Activated T-helper 9 cell treated with anti-CD3 and anti-CD28 coated beads, Interleukin-2, amount 50 U/mL, for 16 hours (primary cell): Measurements from ENCODE around the gene SH3RF1.

ENCODE experiments used
- DNase-seq: peaks from one replicate; pipeline ENCODE4 v3.0.0-alpha.2; 2020; ENCODE audit warnings: low read depth

Gene SH3RF1

DNA sequence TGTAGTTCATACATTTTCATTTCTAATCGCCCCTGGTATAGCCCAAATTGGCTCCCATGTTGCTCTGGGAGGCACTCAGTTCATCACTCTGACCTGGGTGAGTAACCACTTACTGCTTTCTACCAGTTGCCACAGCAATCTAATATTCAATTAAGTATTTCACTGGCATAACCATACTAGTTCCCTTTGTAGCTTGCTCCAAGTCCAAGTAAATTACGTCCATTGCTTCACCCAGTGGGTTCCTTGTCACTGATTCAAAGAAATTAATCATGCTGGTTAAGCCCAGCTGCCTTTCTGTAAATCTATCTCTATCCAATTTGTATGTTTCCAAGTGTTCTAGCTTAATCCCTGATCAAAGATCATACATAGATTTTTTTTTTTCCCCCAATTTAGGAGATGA is 168.7 kb downstream of the SH3RF1 start:
- DNase-seq, result no peak

DNA sequence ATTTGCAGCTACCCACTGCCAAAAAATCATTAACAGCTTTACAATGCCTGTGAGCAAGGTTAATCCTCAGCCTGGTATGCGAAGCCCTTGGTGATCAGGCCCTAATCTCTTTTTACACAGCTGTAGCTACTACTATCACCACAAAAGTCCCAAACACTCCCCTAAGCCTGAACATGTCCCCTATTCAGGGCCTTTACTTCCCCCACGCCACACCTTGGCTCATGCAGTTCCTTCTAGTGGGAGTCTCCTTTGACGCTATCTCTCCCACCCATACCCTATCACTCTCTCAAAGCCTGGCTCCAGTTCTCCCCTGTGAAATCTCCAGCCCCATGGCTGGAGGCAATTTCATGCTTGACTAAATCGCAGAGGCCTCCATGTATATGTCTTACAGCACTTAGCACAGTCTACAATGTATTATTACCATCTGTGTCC is 170.1 kb downstream of the SH3RF1 start:
- DNase-seq, result no peak

DNA sequence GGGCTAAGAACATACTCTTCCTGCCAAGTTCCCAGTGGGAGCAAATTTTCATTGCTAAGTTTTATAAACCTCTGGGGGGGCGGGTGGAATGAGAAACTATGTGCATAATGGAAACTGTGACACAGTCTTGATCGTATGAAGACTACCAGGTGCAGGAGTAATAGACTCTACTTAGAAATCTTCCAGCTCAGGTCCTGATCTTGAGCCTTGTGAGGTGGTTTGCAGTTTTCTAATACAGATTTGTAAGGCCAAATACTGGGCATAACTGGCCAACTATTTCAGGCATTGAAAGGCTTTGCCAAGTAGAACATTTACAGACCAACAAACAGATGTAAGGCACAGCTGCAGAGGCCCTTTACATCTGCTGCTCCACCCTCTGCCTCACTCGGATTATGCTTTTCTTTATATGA is 171.0 kb downstream of the SH3RF1 start:
- DNase-seq, result no peak

DNA sequence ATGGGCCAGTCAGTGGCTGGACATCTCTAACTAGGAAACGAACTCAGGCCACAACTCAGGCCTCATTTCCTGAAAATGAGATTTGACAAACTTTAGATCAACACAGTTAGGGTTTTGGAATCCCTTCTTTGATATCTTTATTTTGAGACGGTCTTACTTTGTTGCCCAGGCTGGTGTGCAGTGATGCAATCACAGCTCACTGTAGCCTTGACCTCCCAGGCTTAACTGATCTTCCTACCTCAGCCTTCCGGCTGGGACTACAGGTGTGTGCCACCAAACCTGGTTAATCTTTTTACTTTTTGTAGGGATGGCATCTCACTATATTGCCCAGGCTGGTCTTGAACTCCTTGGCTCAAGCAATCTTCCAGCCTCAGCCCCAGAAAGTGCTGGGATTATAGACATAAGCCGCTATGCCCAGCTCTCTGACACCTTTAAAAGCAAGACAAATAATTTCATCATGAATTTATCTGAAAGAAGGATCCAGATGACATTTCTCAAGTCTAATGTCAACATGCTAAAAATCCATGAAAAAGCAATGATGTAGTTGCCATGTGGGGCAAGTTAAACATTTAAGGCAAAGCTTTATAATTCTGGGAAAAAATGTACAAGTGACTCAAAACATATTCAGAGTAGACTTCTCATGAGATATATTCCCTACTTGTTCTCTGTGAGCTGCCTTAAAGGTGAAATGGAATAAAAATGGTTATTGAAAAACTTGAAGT is 171.6 kb downstream of the SH3RF1 start:
- DNase-seq, result no peak

DNA sequence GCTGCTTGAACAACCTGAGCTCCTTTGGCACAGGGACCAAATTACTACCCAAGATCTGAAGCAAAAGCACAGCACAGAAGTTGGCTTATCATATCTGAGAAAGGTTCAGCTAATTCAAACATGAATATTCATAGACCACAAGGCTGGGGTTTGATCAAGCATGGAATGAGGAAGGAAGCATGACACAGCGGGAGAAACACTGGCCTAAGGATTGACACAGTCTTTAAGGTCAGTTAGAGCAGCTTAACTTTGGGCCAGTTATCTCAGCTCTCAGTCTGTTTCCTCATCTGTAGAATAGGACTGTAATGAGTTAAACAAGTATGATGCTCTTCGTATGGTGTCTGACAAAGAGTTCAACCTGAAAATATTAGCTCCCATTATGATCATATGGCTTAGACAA is 172.2 kb downstream of the SH3RF1 start:
- no peak for DNase-seq

DNA sequence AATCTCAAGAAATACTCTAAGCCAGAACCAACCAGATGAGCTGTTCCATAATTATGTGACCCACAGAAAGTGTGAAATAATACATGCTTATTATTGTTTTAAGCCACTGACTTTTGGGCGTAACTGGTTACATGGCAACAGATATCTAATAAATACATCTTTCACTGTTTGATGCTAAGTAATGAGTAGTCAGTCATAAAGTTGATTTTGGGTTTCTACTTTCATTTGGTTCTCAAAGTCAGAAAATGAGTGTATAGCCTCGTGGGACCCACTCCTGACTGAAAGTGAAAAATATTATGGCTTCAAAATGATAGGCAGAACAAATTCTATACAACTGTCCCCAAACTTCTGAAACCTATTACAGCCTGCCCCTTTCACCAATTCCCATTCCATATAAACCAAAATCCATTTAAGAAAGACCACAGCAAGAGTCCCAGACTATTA is 172.7 kb downstream of the SH3RF1 start:
- no peak for DNase-seq

DNA sequence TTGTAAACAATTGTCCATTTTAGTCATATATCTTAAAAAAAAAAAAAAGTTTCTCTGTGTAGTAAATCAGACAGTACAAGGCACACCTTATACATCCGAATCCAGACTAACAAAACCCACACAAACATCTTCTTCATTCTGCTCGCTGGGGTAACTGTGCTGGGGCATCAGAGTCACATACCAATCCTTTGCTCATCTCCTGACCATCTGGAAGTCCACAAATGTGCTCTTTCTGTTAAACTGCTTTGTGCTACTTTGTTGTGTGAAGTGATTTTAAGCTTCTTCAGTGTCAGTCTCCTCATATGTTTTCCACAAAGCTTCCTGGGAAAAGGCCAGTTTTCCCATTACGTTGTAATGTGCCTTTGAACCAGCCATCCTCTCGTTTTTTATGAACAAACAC is 174.5 kb downstream of the SH3RF1 start:
- no peak for DNase-seq

DNA sequence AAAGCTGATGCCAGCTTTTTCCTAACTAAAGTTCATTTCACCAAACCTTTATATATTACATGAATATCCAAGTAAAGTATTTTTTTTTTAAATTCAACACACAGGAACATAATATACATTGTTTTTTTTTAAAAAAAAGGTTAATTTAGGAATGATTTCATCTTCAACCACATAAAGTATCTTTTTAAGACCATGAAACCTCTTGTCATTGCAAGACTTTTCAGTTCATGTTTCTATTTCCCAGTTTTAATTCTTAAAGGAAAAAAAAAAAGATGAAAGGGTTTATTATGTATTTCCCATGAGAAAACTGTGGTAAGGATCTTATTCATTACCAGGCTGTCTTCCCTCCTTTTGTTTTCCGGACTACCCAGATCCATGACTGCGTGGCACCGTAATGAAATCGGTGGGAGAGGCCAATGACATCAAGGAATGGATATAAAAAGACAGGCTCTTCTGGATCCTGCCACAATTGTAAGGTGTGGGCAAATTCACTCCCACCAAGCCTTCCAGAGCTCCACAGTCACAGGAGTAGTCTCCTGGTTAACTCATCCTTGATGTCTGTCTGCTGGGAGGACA is 176.0 kb downstream of the SH3RF1 start:
- no peak for DNase-seq

DNA sequence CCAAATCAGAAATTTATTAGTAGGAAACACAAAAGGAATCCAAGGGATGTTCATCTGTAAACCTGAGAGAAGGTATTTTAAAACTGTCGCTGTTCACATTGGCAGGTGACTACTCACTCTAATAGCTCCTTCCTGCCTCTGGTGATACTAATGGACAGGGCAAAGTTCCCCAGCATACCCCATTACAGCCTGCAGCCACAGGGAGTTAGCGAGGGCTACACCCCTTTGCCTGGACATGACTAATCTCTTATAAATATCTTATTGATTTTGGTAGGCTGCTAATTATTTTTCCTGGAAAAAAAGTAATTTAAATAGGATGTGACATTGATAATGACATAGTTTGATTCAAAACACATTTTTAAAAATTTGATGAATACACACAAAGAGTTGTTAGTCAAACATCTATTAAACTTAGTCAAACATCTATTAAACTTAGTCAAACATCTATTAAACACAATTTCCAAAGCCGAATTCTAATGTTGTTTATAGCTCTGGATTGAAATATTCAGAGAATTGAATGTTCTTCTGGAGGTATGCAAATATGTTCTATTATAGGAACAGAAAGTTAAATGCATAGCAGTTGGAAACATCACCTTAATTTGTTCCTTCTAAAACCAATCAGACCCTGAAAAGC is 177.8 kb downstream of the SH3RF1 start:
- DNase-seq, result no peak

DNA sequence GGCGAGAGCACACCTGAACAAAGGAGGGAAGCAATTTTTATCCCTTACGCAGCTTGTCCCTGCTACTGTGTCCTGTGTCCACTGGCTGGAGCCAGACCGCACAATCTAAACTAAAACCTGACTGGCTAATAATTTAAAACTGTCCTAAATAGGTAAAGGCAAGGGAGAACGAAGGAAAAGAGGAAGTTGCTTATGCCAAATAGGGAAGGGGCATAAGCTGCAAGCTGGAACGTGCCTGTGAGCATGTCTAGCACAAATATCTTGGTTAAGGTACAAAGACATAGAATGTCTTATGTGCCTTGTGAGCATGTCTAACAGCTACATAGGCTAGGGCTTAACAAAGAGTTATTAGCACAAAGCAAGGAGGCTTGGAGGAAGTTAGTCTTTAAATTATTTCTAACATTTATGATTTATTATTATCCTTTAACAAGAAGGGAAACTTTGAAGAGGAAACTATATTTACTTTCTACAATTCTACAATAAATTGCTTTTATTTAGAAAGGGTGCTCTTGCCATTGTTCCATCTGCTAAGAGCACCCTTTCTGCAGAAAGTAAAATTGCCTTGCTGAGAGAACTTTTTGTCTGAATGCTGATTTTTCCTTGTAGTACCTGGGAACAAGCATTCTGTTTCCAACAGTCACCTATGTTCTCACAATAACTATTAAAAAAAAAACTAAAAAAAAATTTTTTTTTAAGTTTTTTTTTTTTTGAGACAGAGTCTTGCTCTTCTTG is 180.1 kb downstream of the SH3RF1 start:
- DNase-seq, result no peak

DNA sequence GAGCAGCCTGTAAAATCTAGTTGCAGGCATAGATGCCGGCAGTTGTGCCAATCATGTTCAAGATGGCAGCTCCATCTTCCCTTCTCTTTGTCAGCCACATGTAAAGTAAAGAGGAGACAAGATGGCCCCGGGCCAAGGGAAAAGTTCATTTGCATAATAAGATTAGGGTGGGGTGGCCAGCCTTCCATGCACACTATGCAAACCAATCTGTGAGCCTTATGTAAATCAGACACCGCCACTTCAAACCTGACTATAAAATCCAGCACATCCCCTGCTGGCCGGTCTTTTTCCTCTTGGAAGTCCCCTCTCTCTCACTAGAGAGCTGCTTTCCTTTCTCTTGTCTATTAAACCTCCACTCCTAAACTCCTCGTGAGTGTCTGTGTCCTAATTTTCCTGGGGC is 181.8 kb downstream of the SH3RF1 start:
- DNase-seq, result no peak

DNA sequence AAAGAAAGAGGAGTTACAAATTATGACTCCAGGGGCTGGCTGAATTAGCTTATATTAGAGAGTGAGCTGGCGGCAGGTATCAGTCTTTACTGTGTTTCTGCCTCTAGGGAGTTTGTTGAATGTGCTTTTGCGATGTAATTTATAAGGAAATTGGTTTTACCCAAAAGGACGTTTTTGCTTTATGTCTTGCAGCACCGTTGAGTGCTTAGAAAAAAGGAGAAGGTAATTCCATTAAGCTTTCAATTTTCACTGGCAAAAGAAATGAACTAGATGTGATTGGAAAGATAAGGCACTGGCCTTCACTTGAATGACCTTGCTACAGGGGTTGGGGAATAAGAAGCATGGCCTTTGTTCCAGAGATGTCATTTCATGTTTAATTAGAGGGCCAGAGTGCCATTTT is 185.8 kb downstream of the SH3RF1 start:
- DNase-seq, result no peak

DNA sequence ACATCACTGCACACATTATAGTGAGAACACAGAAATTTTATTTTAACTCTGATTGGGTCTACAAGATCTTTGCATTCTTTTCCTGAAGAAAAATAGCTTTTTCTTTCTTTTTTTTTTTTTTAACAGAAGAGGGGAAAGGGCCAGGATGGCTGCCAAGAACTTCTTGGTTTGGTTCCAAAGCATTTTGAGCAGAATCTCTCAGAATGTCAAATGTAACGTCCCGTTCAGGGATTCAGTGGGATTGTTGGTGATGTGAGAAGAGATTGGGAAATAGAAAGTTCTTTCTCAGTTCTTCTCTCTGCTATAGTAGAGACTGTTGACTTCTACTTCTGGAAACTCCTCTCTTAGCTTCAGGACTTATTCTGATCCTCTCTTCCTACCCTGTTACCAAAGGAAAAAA is 189.8 kb downstream of the SH3RF1 start:
- no peak for DNase-seq

DNA sequence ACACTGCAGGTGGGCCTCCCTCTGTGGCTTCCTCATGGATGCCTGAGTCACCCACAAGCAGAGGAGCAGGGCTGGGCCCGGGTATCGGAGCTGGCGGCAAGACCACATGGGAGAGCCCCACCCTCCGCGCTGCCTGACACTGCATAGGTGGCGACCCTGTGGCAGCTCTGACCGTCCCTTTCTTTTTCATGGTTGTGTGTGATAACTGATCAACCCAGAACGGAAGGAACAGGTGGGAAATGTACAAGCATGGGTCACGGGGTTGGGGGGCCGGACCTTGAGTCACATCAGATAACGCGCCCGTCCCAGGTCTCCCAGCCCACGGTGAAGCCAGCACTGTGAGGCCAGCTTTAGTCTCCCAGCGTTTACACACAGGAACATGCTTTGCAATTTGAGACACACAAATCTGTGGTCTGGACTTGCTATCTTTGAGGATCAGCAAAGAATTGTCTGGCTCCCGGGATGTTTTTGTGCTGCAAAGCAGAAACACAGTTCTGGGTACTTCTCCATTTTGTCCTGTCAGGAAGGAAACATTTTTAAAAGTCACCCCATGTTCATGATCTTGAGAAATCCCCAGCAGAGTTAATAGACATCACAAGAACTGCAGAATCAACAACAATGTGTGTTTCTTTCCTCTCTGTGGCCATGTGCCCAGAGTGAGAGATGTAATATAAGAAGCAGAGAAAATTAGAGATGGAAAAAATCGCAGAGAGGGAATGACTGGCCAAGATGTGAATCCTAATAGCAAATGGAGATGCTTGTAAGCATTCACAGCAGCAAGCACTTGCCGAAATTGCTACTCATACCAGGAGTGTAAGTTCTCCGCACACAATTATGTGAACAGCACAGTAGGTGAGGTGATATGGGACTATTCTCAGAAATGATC is 190.6 kb downstream of the SH3RF1 start:
- no peak for DNase-seq

DNA sequence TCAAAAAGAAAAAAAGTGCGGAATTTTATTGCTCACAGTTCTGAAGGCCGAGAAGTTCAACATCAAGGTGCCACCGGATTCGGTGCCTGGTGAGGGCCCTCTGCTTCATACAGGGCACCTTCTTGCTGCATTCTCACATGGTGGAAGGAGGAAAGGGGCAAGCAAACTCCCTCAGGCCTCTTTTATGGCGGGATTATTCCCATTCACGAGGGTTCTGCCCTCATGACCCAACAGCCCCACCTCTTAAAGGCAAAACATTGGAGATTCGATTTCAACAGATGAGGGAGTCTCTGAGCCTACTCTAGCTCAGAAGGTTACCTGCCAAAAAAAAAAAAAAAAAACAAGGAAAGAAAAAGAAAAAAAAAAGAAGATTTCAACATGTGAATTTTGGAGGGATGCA is 196.6 kb downstream of the SH3RF1 start:
- no peak for DNase-seq

DNA sequence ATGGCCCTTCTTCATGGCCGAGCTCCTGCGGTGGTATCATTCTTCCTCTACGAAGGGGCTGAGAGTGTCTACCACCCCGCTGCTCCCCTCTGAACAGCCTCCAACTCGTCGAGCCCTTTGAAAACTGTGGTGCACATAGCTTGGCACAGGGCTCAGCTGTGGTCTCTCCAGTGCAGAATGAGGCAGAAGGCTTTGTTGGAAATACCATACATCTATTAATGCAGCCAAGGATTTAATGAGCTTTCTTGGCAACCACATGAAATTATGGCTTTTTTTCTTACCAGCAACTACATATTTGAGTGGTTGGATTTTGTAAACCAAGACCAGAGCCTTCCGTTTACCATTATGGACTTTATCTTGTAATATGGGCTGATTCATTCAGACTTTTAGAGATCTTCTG is 199.0 kb downstream of the SH3RF1 start:
- no peak for DNase-seq

DNA sequence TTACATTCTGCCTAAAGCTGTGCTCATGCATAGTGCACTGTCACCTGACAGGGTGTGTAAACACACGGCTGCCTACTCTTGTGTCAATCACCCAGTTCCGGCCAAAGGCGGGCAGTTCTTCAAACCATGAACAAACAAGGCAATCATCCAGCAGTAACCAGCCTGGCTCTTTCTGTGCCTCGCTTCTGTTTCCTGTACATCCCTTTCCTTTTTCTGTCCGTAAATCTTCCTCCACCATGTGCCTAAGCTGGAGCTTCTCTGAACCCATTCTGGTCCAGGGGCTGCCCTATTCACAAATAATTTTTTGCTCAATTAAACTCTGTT is 199.9 kb downstream of the SH3RF1 start:
- no peak for DNase-seq

DNA sequence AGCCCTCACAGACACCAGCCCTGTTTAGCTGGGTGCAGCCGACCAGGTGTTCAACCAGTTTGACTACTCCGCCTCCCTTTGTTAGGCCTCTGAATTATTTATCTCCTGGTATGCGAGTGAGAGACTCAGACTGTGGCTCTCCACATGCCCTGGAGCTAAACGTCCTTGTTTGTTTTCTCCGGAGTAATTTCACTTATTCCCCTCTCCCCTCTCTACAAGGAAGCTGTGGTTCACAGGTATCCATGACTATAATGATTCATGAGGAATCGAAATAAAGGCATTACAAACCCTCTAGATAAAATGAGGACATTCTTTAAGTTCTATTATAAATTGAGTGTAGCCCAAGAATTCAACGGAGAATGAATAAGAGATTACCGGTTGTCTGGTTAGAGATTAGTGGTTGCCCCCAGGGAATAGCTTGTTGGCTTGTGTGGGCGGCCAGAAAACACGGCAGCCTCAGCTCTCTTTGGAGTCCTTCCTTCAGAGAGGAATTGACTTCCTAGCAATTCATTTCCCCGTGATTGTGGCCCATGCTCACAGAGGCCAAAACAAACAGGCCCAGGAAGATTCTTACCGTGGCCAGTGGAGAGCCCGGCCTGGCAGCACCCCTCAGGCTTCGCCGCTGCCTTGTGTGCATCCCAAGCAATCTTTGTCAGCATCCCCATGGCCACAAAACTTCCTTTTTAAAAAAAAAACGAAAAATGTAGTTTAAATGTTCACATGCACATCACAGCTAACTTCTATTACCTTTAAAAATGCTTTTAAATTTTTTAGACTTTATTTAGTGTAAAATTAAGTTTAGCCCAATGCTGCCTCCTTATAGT is 200.5 kb downstream of the SH3RF1 start:
- DNase-seq, result no peak

DNA sequence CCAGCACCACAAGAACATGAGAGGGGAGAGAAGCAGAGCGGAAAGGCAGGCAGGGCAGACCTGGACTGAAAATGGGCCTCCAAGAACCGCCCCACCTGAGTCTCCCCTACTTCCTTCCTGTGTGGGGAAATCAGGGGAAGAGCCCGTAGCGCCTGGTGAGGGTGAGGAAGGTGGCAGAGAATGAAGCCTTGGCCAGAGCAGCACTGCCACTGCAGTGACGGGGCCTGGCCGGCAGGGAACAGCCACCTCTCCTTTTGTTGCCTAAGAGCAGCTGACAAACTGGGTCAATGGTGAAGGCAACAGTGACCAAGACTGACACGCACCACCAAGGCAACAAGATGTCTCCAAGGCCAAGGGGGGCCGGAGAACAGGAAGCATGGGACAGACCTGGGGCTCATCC is 202.3 kb downstream of the SH3RF1 start:
- no peak for DNase-seq

DNA sequence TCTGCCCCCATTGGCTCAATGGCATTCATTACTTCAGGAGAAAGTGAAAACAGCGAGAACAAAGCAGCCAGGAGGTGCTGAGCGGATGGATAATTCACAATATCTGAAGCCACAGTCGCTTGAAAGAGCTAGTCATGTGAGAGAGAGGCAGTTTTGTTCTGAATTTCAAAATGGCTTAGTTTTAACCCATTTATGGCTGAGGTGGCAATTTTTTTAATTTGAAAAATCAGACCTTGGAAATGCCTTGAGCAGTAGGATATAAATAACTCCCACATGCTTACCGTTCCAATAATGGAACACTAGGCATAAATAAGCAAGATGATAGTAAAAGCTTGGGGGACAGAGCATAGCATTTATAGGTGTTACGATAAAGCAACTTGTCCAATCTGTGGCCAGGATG is 203.8 kb downstream of the SH3RF1 start:
- no peak for DNase-seq

DNA sequence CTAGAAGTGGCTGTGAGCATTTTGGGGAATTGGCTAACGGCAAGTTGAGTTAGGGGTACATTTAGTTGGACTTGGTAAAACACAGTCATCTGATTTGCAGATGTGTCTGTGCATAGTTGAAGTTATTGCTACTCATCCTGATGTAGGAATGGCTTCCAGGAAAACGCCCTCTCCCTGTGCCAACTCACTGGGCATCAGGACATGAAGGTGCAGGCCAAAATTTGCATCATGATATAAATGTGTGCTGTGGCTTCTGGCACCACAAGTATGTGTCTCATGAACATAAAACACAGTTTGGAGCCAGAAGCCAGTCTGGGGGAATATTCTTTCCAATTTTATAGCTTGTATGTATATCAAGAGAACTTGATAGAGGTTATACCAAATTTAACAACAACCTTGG is 206.5 kb downstream of the SH3RF1 start:
- DNase-seq, result no peak
